NB4 (cell line): ENCODE data around the gene RAPGEF6.

Experiments used
- CTCF ChIP-seq: IDR thresholded peaks from one replicate; pipeline ENCODE4 v1.5.1; 2012; ENCODE audit warnings: low read depth, low read length
- MAX ChIP-seq: IDR thresholded peaks from 2 replicates; pipeline ENCODE4 v1.6.1; 2011; ENCODE audit warnings: low read depth, low read length
- POLR2A ChIP-seq: IDR thresholded peaks from 2 replicates; pipeline ENCODE4 v1.6.1; 2011; ENCODE audit warnings: mild to moderate bottlenecking; ENCODE audit not compliant: insufficient read length; ENCODE audit errors: extremely low read depth

GRCh38 chr5:131481569-131481968, 153.5 kb downstream of the RAPGEF6 start:
- TF ChIP-seq POLR2A: no peak
- no peak for TF ChIP-seq CTCF
- TF ChIP-seq MAX: no peak
